ENCODE measurements around the gene MEIS2.

DNA sequence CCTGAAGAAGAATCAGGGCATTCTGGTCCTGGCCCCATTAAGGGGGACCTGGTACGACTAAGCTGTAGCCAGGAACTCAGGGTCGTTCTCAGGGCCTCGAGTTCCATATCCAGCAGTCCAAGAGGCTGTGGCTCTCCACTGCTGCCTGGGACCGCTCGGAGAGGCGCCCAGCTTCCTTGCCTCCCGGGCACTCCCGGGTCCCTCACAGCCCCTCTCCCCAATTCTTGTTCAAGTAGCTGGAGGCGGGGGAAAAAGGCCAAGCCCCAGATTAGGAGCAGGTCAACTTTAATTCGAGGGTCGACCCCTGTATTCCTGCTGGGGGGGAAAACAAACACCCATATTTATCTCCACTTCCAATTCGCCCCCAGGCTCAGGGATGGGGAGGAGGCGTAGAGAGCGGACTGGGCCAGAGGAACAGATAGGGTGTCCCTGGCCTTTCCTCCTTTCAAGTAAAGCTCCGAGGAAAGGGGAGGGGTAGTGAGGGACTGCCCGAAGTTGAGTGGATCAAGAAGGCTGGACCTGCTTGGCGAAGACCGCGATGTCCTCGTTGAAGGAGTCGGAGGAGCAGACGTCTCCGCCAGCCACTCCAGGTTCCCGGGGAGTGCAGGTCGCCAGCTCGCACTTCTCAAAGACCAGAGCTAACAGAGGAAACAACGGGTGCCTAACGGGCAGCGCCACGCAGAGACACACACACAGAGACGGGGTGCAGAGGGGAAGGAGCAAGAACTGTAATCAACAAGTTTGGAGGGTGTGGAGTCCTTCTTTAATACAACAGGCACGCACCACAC is 4.4 kb downstream of the MEIS2 start:
- no peak for TF ChIP-seq EZH2 (IDR thresholded peaks at IDR 0.05; ENCODE audit: borderline replicate concordance, low read length)
- TF ChIP-seq, protein P1, sequence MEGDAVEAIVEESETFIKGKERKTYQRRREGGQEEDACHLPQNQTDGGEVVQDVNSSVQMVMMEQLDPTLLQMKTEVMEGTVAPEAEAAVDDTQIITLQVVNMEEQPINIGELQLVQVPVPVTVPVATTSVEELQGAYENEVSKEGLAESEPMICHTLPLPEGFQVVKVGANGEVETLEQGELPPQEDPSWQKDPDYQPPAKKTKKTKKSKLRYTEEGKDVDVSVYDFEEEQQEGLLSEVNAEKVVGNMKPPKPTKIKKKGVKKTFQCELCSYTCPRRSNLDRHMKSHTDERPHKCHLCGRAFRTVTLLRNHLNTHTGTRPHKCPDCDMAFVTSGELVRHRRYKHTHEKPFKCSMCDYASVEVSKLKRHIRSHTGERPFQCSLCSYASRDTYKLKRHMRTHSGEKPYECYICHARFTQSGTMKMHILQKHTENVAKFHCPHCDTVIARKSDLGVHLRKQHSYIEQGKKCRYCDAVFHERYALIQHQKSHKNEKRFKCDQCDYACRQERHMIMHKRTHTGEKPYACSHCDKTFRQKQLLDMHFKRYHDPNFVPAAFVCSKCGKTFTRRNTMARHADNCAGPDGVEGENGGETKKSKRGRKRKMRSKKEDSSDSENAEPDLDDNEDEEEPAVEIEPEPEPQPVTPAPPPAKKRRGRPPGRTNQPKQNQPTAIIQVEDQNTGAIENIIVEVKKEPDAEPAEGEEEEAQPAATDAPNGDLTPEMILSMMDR (conservative IDR thresholded peaks at IDR 0.05 in 1 of 2, IDR thresholded peaks at IDR 0.05 in 1 of 2; ENCODE audit: extremely low read depth in 1 of 2, insufficient read depth in 1 of 2, low read depth in 1 of 2, low read length in 2 of 2) = no peak
